Iris pigment epithelial cell (primary cell): ENCODE data around the gene GALNT13.
A peak's percentile ranks its signal among the peaks of the same experiment; 100 is the strongest.

Experiments
- DNase-seq: peaks from one replicate; pipeline ENCODE4 v3.0.0-alpha.2; 2011; ENCODE audit warnings: low read depth

Gene GALNT13

DNA sequence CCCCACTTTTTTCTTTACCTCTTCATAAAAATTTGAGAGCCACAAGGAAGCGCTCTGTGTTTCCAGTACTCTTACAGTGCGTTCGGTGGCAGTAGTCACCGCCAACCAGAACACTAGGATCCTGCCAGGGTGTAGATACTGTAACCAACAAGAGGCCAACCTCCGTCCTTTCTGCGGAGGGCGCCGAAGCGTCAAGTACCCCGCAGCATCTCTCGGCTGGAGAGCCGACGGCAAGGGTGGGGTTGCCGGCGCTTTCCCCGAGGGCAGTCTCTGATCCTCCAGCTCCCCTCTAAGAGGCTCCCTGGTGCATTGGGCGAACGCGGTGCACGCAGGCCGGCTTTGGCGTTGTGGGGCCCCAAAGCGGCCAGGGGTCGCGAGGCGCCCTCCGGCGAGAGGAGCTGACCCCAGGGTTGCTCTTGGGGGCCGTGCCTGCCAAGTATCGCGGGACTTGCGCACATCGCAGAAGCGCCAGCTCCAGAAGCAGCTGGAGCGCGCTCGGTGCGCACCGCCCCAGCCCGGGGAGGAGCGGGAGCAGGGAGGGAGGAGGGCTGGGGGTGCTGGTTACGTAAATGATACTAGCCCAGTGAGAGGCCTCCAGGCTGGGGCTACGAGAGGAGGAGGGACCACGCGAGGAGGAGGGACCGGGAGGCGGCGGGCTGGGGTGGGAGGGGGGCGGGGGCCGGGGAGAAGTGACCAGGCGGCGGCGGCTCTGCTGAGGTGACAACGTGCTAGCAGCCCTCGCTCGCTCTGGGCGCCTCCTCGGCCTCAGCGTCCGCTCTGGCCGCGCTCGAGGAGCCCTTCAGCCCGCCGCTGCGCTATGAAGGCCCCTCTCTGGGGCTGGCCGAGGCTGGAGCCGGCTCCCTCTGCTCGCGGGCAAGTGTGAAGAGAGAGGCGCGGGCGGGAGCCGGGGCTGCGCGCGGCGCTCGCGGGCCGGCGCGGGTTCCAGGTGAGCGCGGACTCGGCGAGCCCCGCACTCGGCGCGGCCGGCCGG, at the start of gene GALNT13:
TSS of gene GALNT13 (plus strand) at position 692 of the 991 bp plus-strand sequence.
- DNase-seq, result peak; percentile 16

DNA sequence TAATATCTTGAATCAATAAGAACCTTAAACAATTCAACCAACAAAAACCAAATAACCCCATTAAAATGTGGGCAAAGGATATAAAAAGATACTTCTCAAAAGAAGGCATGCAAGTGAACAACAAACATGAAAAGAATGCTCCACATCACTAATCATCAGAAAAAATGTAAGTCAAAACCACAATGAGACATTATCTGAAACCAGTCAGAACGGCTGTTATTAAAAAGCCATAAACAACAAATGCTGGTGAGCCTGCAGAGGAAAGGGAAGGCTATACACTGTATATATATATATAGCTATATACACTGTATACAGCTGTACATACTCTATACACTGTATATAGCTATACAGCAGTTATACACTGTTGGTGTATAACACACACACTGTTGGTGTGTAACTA, 47.8 kb upstream of the GALNT13 start:
- peak; percentile 3 for DNase-seq

DNA sequence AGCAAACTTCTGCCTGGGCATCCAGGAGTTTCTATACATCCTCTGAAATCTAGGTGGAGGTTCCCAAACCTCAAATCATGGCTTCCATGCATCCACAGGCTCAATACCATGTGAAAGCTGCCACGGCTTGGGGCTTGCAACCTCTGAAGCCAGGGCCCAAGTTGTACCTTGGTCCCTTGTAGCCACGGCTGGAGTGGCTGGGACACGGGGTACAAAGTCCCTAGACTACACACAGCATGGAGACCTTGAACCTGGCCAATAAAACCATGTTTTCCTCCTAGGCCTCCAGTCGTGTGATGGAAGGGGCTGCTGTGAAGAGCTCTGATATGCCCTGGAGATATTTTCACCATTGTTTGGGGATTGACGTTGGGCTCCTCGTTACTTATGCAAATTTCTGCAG, 43.4 kb upstream of the GALNT13 start:
- no peak for DNase-seq

DNA sequence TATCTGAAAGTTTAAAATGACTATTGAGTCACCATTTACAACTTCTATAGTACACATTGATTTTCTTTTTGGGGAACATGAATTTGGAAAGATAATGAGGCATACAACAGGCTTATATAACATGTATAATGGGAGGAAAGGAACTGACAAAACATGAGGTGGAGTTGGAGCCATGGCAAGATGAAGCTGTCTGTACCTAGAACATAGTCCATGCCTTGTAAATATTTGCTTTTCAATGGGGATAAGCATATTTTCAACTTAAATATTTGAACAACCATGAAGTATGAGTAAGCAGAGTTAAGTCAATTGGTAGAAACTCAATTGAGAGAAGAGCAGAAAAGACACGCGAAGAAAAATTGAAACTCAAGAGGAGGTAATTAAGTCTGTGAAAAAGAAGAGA, 37.1 kb upstream of the GALNT13 start:
- DNase-seq, result no peak

DNA sequence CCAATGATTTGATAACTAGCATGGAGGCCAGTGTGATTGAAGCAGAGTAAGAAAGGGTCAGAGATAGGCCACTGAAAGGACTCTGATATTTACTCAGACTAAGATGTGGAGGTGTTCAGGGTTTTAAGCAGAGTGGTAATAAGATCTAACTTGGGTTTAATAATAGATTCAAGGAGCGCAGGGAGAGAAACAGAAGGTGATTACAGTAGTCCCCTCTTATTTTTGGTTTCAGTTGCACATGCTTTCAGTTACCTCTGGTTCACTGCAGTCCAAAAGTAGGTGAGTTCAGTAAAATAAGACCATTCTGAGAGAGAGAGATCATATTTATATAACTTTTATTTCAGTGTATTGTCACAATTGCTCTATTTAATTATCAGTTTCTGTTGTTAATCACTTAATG, 13.5 kb upstream of the GALNT13 start:
- DNase-seq, result no peak

DNA sequence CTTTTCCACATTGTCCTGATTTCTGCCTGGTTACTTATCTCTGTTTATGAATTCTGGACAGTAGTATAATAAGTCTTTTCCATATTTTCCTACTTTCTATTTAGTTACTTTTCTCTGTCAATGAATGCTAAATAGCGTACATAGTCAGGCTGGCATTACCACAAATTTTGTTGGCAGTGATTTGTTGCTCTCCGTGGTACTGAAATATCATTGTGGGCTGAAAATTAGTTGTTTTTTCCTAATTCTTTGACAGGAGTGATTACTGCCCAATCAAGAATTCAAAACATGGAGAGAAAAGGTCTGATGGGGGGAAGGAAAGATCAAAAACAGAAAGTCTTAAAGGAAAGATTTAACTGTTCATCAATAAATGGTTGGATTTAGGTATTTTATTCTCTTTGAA, 7.7 kb upstream of the GALNT13 start:
- DNase-seq, result no peak

DNA sequence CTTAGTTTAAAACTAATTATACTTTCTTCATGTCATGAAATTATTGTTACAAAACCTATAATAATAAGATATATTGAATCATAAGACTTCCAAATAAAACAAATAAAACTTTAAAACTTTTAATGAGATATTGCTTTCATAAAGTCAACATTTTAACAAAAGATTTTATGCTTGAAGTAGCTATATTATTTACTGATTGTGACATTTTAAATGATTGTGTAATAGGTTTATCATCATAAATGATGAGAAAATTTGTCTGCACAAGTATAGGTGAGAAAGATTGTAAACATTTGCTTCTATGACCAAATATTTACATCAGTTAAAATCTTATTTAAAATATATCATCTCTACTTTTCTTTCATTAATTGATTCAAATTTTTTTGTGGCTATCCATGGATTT, 5.1 kb upstream of the GALNT13 start:
- DNase-seq, result no peak

DNA sequence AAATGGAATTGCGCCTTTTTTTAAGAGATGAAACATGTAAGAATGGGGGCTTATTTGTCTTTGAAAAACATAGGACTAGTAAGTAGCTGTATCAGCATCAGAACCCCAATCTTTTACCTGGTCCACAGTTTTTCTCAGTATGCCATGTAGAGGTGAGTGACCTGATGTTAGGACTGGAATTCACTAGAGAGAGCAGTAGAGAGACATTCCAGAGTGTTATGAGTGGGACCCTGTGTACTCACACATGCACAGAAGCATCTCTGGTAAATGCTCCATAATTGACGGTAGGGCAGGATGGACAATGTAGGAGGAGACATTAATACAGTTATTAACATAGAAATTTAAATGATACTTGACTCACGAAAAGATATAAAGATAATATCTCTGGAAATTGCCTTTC, 1.4 kb upstream of the GALNT13 start:
- no peak for DNase-seq

DNA sequence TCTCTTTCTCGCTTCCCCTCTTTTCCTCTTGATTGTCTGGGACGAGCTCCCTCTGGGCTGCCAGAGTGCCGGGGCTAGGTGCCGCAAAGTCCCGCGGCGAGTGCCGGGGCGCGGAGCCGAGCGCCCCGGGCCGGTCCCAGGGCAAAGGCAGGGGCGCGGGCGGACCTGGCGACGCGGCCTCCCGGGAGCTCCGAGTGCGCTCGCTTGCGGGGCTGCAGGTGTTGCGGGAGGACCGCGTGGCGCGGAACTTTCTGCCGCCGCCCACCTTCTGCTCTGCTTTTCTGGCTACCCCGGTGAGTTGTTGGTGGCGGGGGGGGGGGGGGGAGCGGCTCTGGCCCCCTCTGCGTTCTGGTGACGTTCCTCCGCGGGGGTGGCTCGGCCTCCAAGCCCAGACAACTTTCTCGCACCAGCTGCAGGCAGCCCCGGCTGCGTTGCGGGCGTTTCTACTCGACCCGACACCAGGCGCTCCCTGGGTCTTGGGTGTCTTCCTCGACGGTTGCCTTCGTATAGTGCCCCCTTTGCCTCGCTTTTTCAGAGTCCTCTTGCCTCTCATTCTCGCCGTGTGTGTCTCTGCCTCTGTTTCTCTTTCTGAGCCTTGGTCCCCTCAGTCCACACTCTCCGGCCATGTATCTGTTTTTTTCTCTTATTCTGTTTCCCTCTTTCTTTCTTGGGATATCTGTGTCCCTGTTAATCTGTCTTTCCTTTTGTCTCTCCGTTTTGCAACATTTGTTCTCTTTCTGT, 759 bp downstream of the GALNT13 start:
- no peak for DNase-seq

DNA sequence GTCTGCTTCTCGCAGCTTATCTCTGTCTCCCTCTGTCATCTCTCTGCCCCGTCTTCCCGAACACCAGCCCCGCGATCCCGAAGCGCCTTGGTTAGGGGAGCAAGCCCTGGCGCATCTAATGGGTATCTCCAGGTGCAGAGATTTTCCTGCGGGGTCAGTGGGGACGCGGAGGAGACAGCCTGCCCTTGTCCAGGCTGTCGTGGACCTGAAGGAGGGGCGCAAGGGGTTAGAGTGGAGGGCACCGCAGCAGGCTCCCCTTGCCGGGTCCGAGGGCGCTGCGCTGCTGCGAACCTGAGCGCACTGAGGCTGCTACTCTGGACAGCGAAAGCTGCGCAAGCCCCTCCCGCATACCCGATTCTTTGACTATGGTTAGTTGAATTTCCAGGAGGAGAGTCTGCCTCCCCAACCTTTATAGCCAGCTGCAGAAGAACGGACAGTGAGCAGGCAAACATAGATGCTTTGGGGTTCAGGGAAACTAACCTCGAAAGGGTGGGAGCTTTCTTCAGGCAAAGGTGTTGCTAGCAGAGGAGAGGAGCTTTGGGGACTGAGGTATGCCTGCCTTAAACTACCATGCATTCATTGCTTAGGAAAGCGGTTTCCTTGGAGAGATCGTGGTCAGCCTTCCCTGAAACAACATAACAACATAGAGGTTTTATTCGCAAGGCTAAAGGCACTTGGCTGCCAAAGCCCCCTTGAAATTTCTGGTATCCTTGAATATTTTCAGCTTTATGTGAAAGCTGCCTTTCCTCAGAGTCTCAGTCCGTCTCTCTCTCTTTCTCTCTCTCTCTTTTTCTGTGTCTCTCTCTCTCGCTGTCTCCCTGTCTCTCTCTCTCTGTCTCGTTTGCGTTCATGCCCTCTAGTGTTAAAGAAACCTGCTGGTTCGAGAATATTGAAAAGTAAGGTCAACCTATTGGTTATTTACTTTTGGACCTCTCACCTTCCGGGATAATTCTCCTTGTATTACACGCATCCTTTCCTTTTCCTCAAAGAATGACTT, 1.6 kb downstream of the GALNT13 start:
- no peak for DNase-seq

DNA sequence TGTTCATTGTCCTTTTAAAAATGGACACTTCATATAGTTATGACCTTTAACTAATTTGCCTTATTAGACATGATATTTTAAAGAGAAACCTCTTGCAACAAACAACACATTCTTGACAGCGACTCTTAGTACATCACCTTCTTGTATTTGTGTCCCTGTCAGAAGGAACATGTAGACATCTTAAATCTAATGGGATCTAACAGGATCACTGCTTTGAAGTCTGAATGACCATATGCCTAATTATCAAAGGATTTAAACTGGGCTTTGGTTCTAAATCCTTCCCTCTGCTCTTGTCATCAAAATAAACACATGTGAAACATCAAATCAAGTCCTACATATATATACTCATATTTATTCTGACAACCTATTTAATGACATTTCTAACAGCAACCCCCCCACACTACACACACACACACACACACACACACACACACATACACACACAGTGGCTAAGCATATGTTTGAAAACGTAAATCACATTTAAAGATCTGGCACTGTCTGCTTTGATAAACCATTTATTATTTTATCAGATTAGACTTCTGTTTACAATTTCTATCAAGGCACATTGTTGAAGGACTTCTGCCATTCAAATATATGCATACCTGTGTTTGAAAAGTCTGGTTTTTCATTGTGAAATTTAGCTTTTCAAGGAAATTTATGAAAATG, 4.2 kb downstream of the GALNT13 start:
- DNase-seq, result no peak

DNA sequence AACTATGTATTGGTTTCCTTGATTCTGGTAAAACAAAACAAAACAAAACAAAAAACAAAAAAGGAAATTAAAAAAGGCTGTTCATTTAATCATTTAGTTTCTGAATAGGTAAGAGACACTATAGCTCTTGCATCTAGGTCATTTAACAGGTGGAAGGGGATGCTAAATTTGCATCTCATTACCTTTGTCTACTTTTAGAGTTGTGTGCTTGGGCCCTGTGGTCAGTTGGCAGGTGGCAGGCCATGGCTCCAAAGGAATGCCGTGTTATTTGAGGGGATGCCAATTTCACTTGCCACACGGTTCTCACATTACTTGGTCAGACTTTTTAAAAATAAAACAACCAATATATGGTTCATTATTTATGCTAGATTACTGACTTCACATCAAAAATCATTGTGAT, 9.2 kb downstream of the GALNT13 start:
- no peak for DNase-seq

DNA sequence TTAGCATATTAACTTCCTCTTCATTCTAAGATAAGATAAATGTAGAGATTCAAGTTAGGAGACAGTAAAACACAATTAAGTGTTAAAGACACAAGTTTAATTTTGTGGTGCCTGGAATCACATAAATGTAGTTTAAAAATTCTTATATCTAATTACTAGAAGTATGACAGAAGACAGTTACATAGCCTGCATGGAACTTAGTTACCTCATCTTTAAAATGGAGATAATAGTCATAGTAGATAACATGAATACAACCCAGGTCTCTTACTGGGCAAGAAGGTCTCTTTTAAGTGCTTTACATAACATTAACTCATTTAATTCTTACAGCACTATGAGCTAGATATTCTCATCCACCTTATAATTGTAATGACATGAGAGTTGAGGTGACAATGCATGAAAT, 15.1 kb downstream of the GALNT13 start:
- DNase-seq, result no peak

DNA sequence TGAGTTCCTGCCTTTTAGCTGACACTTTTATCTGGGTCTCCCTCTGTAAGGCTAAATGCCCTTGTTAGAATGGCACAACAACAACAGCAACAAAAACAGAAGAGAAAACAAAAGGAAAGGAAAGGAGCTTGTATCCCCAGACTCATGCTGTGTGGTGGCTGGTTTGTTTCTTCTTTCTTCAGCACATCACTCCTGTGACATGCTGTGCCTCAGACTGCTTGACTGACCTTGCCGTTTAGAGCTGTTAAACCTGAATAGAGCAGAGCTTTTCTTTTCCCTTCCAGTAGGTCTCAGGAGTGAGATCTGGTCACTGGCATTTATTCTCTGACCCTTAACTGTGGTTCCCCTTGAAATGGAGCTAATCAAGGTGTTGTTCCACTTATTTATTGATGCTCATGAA, 18.9 kb downstream of the GALNT13 start:
- DNase-seq, result no peak

DNA sequence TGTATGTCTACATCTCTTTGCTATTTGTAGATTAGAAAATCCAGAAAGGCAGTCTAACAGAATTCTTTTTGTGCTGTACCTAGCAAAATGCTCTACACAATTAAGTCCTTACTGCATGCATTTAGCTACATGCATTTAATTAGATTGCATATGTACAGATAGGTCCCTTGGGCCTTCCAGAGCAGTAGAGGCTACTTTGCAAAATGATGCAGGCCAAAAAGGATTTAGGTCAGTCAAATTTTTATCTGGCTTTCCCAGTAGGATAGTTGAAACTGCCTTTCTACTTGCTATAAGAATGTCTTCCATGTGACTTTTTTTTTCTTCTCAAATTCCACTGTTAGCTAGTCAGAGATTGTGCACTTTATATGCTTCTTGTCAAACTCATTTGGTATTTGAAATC, 19.3 kb downstream of the GALNT13 start:
- no peak for DNase-seq

DNA sequence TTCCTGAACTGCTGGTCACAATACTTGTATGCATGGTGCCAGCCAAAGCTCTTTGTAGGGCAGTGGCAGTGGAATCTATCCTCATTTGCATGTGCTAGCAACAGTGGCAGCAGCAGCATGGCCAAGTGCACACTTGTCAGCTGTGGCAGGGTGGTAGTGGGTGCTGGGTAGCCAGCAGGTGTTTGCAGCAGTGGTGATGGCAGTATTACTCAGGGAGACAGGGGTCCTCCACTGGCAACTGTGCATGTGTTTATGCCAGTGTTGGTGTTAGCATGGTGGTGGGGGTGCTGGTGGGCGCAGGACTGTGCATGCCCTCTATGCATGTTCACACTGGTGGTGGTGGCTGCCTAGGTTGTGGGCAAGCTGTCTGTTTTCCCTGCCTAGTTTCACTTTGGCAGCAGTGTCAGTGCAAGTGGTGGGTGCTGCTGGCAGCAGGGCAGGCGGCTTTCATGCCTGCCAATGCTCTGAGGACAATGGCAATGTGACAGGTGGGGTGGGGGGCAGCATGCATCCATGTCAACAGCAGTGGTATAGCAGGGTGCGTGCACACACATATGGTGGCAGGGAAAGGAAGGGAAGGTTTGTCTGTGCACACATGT, 41.2 kb downstream of the GALNT13 start:
- no peak for DNase-seq

DNA sequence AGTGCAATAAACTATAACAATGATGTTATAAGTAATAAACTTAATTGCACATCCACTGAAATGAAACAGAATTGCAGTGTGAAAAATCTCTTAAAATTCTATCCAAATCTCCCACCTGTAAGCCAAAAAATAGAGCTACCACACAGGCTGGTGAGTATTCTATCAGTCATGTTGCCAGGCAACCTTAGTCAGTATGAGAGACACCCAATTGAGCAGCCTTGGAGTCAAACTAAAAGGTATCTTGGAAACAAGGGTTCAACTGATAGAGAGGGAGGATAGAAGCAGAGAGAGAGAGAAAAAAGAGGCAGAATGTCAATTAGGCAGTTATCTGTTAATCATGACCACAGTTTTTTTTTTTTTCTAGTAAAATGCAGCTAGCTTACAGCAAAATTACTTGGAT, 45.8 kb downstream of the GALNT13 start:
- DNase-seq, result no peak

DNA sequence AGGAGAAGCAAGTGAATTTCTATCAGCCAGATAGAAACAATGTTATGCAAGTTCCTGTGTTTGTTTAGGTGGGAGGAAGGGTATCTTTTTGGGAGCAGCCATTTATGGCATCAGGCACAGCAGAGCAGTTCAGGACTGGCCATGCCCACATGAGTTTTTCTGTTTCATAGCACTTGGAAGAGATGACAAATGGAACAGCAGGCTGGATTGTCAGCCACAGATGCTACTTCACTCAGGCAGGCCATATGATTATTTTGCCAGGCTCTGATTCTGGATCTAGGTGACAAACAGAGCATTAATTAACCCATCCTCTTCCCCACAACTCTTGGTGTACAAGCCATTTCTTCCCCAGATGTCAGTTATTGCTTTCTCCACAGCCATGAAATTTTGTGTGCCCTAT, 63.8 kb downstream of the GALNT13 start:
- no peak for DNase-seq

DNA sequence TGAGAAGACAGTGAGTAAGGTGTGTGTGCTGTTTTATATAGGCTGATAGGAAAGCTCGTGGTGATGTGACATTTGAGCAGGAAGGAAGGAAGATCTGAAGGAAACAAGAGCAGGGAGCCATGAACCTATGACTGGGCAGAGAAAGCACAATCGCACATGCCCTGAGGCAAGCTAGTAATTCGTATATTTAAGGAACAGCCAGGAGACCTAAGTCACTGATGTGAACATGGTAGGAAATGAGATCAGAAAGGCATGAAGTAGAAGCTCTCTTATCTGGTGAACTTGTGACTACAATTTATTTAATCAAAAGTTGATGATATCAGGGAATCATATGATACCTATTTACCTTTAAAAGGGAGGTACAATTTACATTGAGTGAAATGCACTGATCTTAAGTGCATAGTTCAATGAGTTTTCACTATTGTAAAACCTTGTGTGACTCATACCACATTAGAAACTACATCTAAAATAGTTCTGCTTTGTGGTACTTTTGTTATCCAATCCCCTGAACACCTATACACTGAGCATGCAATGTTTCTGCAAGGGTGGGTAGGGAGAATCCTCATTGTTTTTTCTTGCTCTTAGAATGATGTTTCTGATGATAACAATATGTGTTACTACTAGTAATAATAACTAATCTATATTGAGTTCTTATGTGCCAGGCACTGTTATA, 67.5 kb downstream of the GALNT13 start:
- DNase-seq, result no peak

DNA sequence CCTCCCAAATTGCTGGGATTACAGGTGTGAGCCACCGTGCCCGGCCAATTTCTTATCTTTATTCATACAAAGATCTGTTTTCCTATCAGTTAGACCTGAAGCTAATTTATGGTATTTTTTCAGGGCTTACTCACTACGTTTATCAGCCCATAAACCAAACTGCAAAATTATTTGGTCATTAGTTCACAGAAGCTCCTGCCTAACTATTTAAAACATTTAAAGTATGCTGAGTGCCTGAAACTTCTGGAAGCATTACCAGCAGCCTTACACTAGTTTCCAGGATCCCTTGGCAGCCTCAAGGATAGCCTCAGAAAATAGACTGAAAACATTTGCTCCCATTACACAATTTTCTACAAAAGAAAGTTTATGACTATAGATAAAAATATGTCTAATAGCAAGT, 68.8 kb downstream of the GALNT13 start:
- DNase-seq, result peak; percentile 10
